Parathyroid adenoma (tissue), 2 donors: Measurements from ENCODE around the gene IGF1R.

Experiments
- H2AFZ ChIP-seq: fragments of 300-600 bp; sonication (generic); one replicate; pipeline ENCODE4 v1.7.0; 2017; ENCODE audit warnings: antibody characterized with exemption, mild to moderate bottlenecking
- H3K27ac ChIP-seq: fragments of 300-600 bp; sonication (generic); one replicate; pipeline ENCODE4 v1.7.0; 2017
- H3K27me3 ChIP-seq: fragments of 300-600 bp; sonication (generic); one replicate; pipeline ENCODE4 v1.7.0; 2017; ENCODE audit warnings: low read length; ENCODE audit not compliant: control insufficient read depth, insufficient read depth
- H3K36me3 ChIP-seq: fragments of 300-600 bp; sonication (generic); one replicate; pipeline ENCODE4 v1.7.0; 2017; ENCODE audit warnings: low read length; ENCODE audit not compliant: control insufficient read depth, insufficient read depth
- H3K4me1 ChIP-seq: fragments of 300-600 bp; sonication (generic); one replicate; pipeline ENCODE4 v1.7.0; 2017; ENCODE audit warnings: control low read depth
- H3K4me2 ChIP-seq: fragments of 300-600 bp; sonication (generic); one replicate; pipeline ENCODE4 v1.7.0; 2017; ENCODE audit warnings: low read length
- H3K4me3 ChIP-seq: fragments of 300-600 bp; sonication (generic); one replicate; pipeline ENCODE4 v1.7.0; 2017; ENCODE audit warnings: low read depth, low read length
- H3K79me2 ChIP-seq: fragments of 300-600 bp; sonication (generic); one replicate; pipeline ENCODE4 v1.7.0; 2017; ENCODE audit warnings: control low read depth
- H3K9ac ChIP-seq: fragments of 300-600 bp; sonication (generic); one replicate; pipeline ENCODE4 v1.7.0; 2017; ENCODE audit warnings: mild to moderate bottlenecking
- H3K9me3 ChIP-seq: fragments of 300-600 bp; sonication (generic); one replicate; pipeline ENCODE4 v1.7.0; 2017; ENCODE audit warnings: low read length; ENCODE audit not compliant: control insufficient read depth
- TF ChIP-seq, protein P1 (sequence below): fragments of 300-600 bp; sonication (generic); IDR thresholded peaks from one replicate; pipeline ENCODE4 v1.7.0; 2017; ENCODE audit warnings: antibody characterized with exemption, mild to moderate bottlenecking
- donor health status: primary hyperparathyroidism.

IGF1R gene

DNA sequence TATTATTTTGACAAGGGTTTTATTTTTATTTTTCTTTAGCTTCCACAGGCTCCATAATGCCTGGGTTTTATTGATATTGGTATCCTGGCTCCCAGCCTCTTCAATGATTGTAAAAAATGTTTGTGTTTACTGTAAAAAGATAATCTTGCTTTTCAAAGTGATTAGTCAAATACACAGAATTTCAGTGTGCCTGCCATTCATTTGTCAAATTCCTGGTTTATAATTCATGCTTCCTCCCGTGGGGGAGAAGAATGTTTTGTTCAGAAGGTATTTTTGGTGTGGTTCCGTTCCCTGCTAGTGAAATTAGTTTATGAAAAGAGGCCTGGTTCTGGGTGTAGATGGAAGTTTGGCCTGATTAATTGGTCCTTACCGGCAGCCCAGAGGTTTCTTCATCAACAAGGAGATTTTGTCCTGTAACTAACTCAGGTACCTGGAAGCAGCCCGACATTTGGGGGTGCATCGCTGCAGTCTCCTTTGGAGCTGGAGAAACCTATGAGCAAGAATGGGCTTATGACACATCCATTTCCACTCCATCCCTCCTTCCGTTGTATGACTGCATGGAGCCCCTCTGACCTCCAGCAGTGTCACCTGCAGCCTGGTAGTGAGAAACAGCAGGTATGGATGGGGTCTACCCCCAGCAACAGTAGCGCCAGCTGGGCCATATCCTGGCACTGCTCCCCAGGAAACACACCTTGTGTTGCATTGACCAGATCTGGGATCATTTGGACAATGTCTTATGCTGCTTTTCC, 257.8 kb downstream of the IGF1R start:
- no peaks in the 10 kb centered on the region for H3K27me3 ChIP-seq
- no peak overlapping the region for H3K4me2 ChIP-seq
- no peaks in the 10 kb centered on the region for H3K9me3 ChIP-seq
- H2AFZ ChIP-seq, result no peak overlapping the region
- no peak overlapping the region for H3K4me3 ChIP-seq
- TF ChIP-seq, protein P1, sequence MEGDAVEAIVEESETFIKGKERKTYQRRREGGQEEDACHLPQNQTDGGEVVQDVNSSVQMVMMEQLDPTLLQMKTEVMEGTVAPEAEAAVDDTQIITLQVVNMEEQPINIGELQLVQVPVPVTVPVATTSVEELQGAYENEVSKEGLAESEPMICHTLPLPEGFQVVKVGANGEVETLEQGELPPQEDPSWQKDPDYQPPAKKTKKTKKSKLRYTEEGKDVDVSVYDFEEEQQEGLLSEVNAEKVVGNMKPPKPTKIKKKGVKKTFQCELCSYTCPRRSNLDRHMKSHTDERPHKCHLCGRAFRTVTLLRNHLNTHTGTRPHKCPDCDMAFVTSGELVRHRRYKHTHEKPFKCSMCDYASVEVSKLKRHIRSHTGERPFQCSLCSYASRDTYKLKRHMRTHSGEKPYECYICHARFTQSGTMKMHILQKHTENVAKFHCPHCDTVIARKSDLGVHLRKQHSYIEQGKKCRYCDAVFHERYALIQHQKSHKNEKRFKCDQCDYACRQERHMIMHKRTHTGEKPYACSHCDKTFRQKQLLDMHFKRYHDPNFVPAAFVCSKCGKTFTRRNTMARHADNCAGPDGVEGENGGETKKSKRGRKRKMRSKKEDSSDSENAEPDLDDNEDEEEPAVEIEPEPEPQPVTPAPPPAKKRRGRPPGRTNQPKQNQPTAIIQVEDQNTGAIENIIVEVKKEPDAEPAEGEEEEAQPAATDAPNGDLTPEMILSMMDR, result no peak
- H3K9ac ChIP-seq, result no peak overlapping the region
- H3K36me3 ChIP-seq, result no peaks in the 10 kb centered on the region
- H3K4me1 ChIP-seq, result peaks cover 19% of the 10 kb centered on the region
- H3K79me2 ChIP-seq, result no peaks in the 10 kb centered on the region
- H3K27ac ChIP-seq, result no peak overlapping the region

DNA sequence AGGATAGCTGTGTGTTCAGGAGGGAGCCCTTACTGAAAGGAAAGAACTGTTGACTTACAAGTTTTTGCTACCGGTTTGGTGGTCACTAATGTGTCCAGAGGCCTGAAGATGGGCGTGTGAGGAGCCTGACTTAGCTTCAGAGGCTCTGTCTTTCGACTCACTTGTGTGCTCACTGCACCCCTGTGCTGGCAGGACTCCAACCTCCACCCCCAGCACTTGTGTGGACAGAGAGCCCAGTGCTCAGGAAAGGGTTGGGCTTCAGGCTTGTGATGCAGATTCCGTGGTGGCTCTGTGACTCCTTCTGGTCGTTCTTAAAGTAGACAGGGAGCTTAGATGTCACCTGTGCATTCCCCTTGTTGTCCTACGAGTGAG, 258.4 kb downstream of the IGF1R start:
- H3K36me3 ChIP-seq, result no peaks in the 10 kb centered on the region
- H3K4me3 ChIP-seq, result no peak overlapping the region
- no peak overlapping the region for H3K27ac ChIP-seq
- H3K79me2 ChIP-seq, result no peaks in the 10 kb centered on the region
- H3K27me3 ChIP-seq, result no peaks in the 10 kb centered on the region
- TF ChIP-seq, protein P1, result no peak
- peaks cover 19% of the 10 kb centered on the region for H3K4me1 ChIP-seq
- H3K9ac ChIP-seq, result no peak overlapping the region
- H3K4me2 ChIP-seq, result no peak overlapping the region
- no peaks in the 10 kb centered on the region for H3K9me3 ChIP-seq
- H2AFZ ChIP-seq, result peak overlapping the region; percentile 22

DNA sequence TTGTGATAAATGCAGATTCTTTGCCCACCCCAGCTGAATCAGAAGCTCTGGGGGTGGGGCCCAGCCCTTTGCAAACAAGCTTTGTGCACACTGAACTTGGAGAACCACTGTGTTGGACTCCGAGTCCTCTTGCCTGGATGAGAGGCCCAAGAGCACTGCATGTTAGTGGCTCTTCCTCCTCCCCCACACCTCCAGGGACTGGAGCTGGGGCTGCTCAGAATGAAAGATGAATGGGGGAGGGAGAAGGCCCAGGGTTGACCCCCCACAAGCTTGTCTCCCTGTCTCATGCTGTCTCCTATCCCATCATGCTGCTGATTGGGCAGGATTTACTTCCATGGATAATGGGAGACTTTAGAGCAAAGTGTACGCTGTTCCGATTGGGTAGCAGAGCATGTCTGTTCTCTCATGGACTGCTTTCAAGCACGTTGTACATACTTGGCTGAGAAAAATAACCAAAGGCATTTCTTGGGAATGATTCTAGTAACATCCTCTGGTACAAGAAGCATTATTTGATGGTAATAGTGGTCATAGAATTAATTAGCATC, 259.7 kb downstream of the IGF1R start:
- no peaks in the 10 kb centered on the region for H3K9me3 ChIP-seq
- H3K4me3 ChIP-seq, result no peak overlapping the region
- H3K27ac ChIP-seq, result no peak overlapping the region
- H3K79me2 ChIP-seq, result no peaks in the 10 kb centered on the region
- H3K4me2 ChIP-seq, result no peak overlapping the region
- no peak overlapping the region for H3K9ac ChIP-seq
- H3K36me3 ChIP-seq, result no peaks in the 10 kb centered on the region
- TF ChIP-seq, protein P1, result no peak
- no peak overlapping the region for H2AFZ ChIP-seq
- H3K27me3 ChIP-seq, result no peaks in the 10 kb centered on the region
- H3K4me1 ChIP-seq, result peaks cover 13% of the 10 kb centered on the region

- H3K4me2 ChIP-seq, result no peak overlapping the region
- H3K36me3 ChIP-seq, result no peaks in the 10 kb centered on the region
- TF ChIP-seq, protein P1, result no peak
- H2AFZ ChIP-seq, result no peak overlapping the region
- no peaks in the 10 kb centered on the region for H3K27me3 ChIP-seq
- no peak overlapping the region for H3K9ac ChIP-seq
- no peaks in the 10 kb centered on the region for H3K79me2 ChIP-seq
- no peaks in the 10 kb centered on the region for H3K9me3 ChIP-seq
- no peak overlapping the region for H3K27ac ChIP-seq
- peaks cover 6% of the 10 kb centered on the region for H3K4me1 ChIP-seq
- H3K4me3 ChIP-seq, result no peak overlapping the region
These were observed 261.9 kb downstream of the IGF1R start for GRCh38 chr15:98909968-98910885.
